GM21825 (cell line): Measurements from ENCODE around the gene INTS6.

Experiments
- ATAC-seq: cut with Tn5 transposase; IDR thresholded peaks from one replicate; pipeline ENCODE4 v1.9.1; 2021; ENCODE audit warnings: mild to moderate bottlenecking, moderate library complexity; ENCODE audit not compliant: unreplicated experiment

INTS6 gene

GRCh38 chr13:51452361-51453206, at the start of gene INTS6:
TSS of gene INTS6 (minus strand) at chr13:51453036. CDS start at chr13:51452525, 511 bp downstream.
- ATAC-seq, result peak; percentile 58

- peak; percentile 94 for ATAC-seq
These were observed 49.4 kb upstream of the INTS6 start for GRCh38 chr13:51502153-51502651.

GRCh38 chr13:51501592-51502152, 48.8 kb upstream of the INTS6 start:
- ATAC-seq, result peak; percentile 25

- ATAC-seq, result no peak
These were observed 48.3 kb upstream of the INTS6 start for GRCh38 chr13:51501096-51501495.

GRCh38 chr13:51500687-51501086, 47.9 kb upstream of the INTS6 start:
- no peak for ATAC-seq

GRCh38 chr13:51499841-51500240, 47.0 kb upstream of the INTS6 start:
- ATAC-seq, result no peak

GRCh38 chr13:51495316-51495715, 42.5 kb upstream of the INTS6 start:
- ATAC-seq, result no peak

- ATAC-seq, result no peak
These were observed 41.3 kb upstream of the INTS6 start for GRCh38 chr13:51494156-51494555.

GRCh38 chr13:51488212-51488611, 35.4 kb upstream of the INTS6 start:
- no peak for ATAC-seq

- no peak for ATAC-seq
These were observed 28.8 kb upstream of the INTS6 start for GRCh38 chr13:51481656-51482055.

GRCh38 chr13:51479199-51479523, 26.3 kb upstream of the INTS6 start:
- ATAC-seq, result no peak

GRCh38 chr13:51478418-51479198, 25.8 kb upstream of the INTS6 start:
- no peak for ATAC-seq

- no peak for ATAC-seq
These were observed 25.0 kb upstream of the INTS6 start for GRCh38 chr13:51477653-51478324.

GRCh38 chr13:51477149-51477548, 24.3 kb upstream of the INTS6 start:
- ATAC-seq, result no peak

- no peak for ATAC-seq
These were observed 23.1 kb upstream of the INTS6 start for GRCh38 chr13:51475727-51476501.

- ATAC-seq, result no peak
These were observed 17.0 kb upstream of the INTS6 start for GRCh38 chr13:51469790-51470189.

GRCh38 chr13:51467730-51468129, 14.9 kb upstream of the INTS6 start:
- no peak for ATAC-seq

GRCh38 chr13:51465124-51465523, 12.3 kb upstream of the INTS6 start:
- no peak for ATAC-seq

GRCh38 chr13:51457086-51457815, 4.4 kb upstream of the INTS6 start:
- ATAC-seq, result no peak

GRCh38 chr13:51456510-51456909, 3.7 kb upstream of the INTS6 start:
- ATAC-seq, result no peak
